ENCODE measurements around the gene RCOR2. TPM values are rescaled to one million over a fixed set of nuclear protein-coding genes. Genes with fewer than 3 reads are reported as not detected.

RCOR2 gene
- total and polyA plus RNA-seq, 10 donors, result 0.07 to 0.52 (median 0.19) TPM; not detected in 2

DNA sequence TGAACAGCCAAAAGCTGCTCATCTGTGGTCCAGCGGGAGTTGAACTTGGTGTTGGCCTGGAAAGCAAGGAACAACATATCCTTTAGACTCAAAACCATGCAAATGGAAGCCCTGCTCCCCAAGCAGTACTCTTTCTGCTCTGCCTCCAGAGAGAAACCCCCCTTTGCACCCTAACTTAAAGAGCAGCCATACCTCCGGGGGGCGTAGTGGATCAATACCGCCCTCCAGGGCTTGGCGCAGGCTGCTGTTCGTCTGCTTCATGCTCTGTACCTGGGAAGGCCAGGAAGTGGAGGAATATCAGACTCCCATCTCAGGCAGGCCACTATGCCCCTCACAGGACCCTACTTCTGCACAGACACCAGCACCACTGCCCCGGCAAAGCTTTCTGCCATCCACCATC is 4.3 kb downstream of the RCOR2 start:
- TF ChIP-seq CTCF (IDR thresholded peaks at IDR 0.05 in 8 of 11, conservative IDR thresholded peaks at IDR 0.05 in 3 of 11), result no peak
- TF ChIP-seq POLR2AphosphoS5 (IDR thresholded peaks at IDR 0.05), result no peak
- TF ChIP-seq POLR2A (IDR thresholded peaks at IDR 0.05), result no peak
- no peak for DNase-seq
- Histone ChIP-seq H3K4me3 (no peak overlapping the region), H3K9me3 (no peaks in the 10 kb centered on the region), H3K27me3 (replicated peaks in 1 of 7) (peaks cover 0 to 32% (median 6%) of the 10 kb centered on the region in 7 donors), H3K4me1 (peaks cover 18 to 48% (median 29%) of the 10 kb centered on the region in 6 donors), H3K36me3 (peaks cover 2 to 50% (median 30%) of the 10 kb centered on the region in 6 donors), H3K27ac (no peak overlapping the region)
- intact Hi-C loops (cut with DNase I; ENCODE audit: low total_unique reads), result no loop called here
- 87 to 93% (median 90%) methylated on average over 7 of the region's 7 CpGs for WGBS, 5 donors

DNA sequence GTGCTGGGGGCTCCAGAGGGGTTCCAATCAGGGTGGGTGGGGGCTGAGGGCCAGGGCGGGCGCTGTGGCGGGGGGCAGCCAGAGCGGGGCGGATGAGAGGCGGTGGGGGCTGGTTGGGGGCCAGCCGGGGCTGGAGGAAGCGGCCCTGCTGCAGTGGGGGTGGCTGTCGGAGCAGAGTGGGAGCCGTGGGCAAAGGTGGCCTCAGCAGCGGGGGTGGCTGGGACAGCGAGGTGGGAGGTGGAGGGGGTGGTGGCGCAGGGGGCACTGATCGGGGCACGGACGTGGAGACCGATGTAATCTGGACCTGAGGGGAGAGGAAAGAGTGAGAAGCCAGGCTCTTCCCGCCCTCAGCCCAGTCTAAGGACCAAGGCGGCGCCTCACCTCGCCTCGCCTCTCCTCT is 5.1 kb downstream of the RCOR2 start:
- DNase-seq, result no peak
- TF ChIP-seq POLR2AphosphoS5 (IDR thresholded peaks at IDR 0.05), result no peak
- no peak for TF ChIP-seq POLR2A (IDR thresholded peaks at IDR 0.05)
- no peak for TF ChIP-seq CTCF (IDR thresholded peaks at IDR 0.05 in 8 of 11, conservative IDR thresholded peaks at IDR 0.05 in 3 of 11)
- intact Hi-C loops (cut with DNase I; ENCODE audit: low total_unique reads), result no loop called here
- Histone ChIP-seq H3K36me3 (peaks cover 3 to 58% (median 38%) of the 10 kb centered on the region in 6 donors), H3K27me3 (replicated peaks in 1 of 7) (peaks cover 0 to 24% (median 0%) of the 10 kb centered on the region in 7 donors), H3K4me1 (peaks cover 11 to 48% (median 22%) of the 10 kb centered on the region in 6 donors), H3K27ac (no peak overlapping the region), H3K4me3 (no peak overlapping the region), H3K9me3 (no peaks in the 10 kb centered on the region)
- WGBS, 5 donors, result 88 to 94% (median 91%) methylated on average over 17 to 22 of the region's 22 CpGs

- Histone ChIP-seq H3K27ac (no peak overlapping the region), H3K4me1 (peaks cover 9 to 49% (median 19%) of the 10 kb centered on the region in 6 donors), H3K36me3 (peaks cover 3 to 62% (median 39%) of the 10 kb centered on the region in 6 donors), H3K27me3 (replicated peaks in 1 of 7) (peaks cover 0 to 19% (median 0%) of the 10 kb centered on the region in 7 donors), H3K9me3 (no peaks in the 10 kb centered on the region), H3K4me3 (no peak overlapping the region)
- intact Hi-C loops (cut with DNase I; ENCODE audit: low total_unique reads), result no loop called here
- TF ChIP-seq POLR2A (IDR thresholded peaks at IDR 0.05) (no peak), CTCF (IDR thresholded peaks at IDR 0.05 in 8 of 11, conservative IDR thresholded peaks at IDR 0.05 in 3 of 11) (no peak), POLR2AphosphoS5 (IDR thresholded peaks at IDR 0.05) (peak in 1 of 3 donors; percentile 25)
- 84 to 90% (median 86%) methylated on average over 6 to 8 of the region's 8 CpGs for WGBS, 5 donors
- DNase-seq, result no peak
Observed at GRCh38 chr11:63911440-63911839, 5.5 kb downstream of the RCOR2 start.

GRCh38 chr11:63910675-63911074 is 6.3 kb downstream of the RCOR2 start:
- no peak overlapping the region for H3K27ac ChIP-seq
- peaks cover 0 to 12% (median 0%) of the 10 kb centered on the region in 7 donors for H3K27me3 ChIP-seq (replicated peaks in 1 of 7)
- no peak overlapping the region for H3K4me3 ChIP-seq
- peaks cover 1 to 46% (median 12%) of the 10 kb centered on the region in 6 donors for H3K4me1 ChIP-seq
- TF ChIP-seq POLR2A (IDR thresholded peaks at IDR 0.05) (no peak), POLR2AphosphoS5 (IDR thresholded peaks at IDR 0.05) (no peak), CTCF (IDR thresholded peaks at IDR 0.05 in 8 of 11, conservative IDR thresholded peaks at IDR 0.05 in 3 of 11) (no peak)
- H3K9me3 ChIP-seq, result no peaks in the 10 kb centered on the region
- no peak for DNase-seq
- intact Hi-C loops (cut with DNase I; ENCODE audit: low total_unique reads), result no loop called here
- 78 to 92% (median 83%) methylated on average over 9 of the region's 9 CpGs for WGBS, 5 donors
- H3K36me3 ChIP-seq, result peaks cover 3 to 70% (median 44%) of the 10 kb centered on the region in 6 donors
